ENCODE data around the gene MPEG1.

The MPEG1 gene
- 0 to 0.72 reads per million in 2 donors for total RNA-seq

GRCh38 chr11:59212744-59213631, at the start of gene MPEG1:
MPEG1 (minus strand) TSS chr11:59212927; CDS start chr11:59212865, 62 bp downstream.
- no peak for DNase-seq

GRCh38 chr11:59262177-59262818, 49.6 kb upstream of the MPEG1 start:
- DNase-seq = no peak

- no peak for DNase-seq
Measured at GRCh38 chr11:59261150-59261549, 48.4 kb upstream of the MPEG1 start.

GRCh38 chr11:59259867-59260475, 47.2 kb upstream of the MPEG1 start:
- DNase-seq = no peak

- DNase-seq = no peak
Measured at GRCh38 chr11:59259047-59259446, 46.3 kb upstream of the MPEG1 start.

- DNase-seq = no peak
Measured at GRCh38 chr11:59255281-59255680, 42.6 kb upstream of the MPEG1 start.

- DNase-seq = no peak
Measured at GRCh38 chr11:59254286-59254685, 41.6 kb upstream of the MPEG1 start.

GRCh38 chr11:59253001-59253400, 40.3 kb upstream of the MPEG1 start:
- no peak for DNase-seq

GRCh38 chr11:59249535-59249934, 36.8 kb upstream of the MPEG1 start:
- DNase-seq = no peak

- DNase-seq = no peak
Measured at GRCh38 chr11:59247531-59248227, 35.0 kb upstream of the MPEG1 start.

GRCh38 chr11:59243633-59244032, 30.9 kb upstream of the MPEG1 start:
- no peak for DNase-seq

GRCh38 chr11:59240322-59240721, 27.6 kb upstream of the MPEG1 start:
- no peak for DNase-seq

GRCh38 chr11:59226396-59226795, 13.7 kb upstream of the MPEG1 start:
- no peak for DNase-seq

- no peak for DNase-seq
Measured at GRCh38 chr11:59225017-59225416, 12.3 kb upstream of the MPEG1 start.

GRCh38 chr11:59224351-59224928, 11.7 kb upstream of the MPEG1 start:
- DNase-seq = no peak

GRCh38 chr11:59223611-59224010, 10.9 kb upstream of the MPEG1 start:
- no peak for DNase-seq

GRCh38 chr11:59223177-59223576, 10.4 kb upstream of the MPEG1 start:
- DNase-seq = no peak

GRCh38 chr11:59222464-59223060, 9.8 kb upstream of the MPEG1 start:
- DNase-seq = no peak

- DNase-seq = no peak
Measured at GRCh38 chr11:59221441-59221840, 8.7 kb upstream of the MPEG1 start.

GRCh38 chr11:59219836-59220235, 7.1 kb upstream of the MPEG1 start:
- DNase-seq = no peak

GRCh38 chr11:59218893-59219292, 6.2 kb upstream of the MPEG1 start:
- no peak for DNase-seq

- DNase-seq = no peak
Measured at GRCh38 chr11:59218319-59218718, 5.6 kb upstream of the MPEG1 start.
